Hepatocyte (in vitro differentiated cells): ENCODE data around the gene NPTX1.

Experiments
- EZH2 ChIP-seq: fragments of 200-600 bp; sonication (generic); IDR thresholded peaks from 2 replicates; pipeline ENCODE4 v1.6.1; 2016; ENCODE audit warnings: antibody characterized with exemption, mild to moderate bottlenecking, borderline replicate concordance
- TF ChIP-seq, protein P1 (sequence below): fragments of 200-600 bp; sonication (generic); IDR thresholded peaks from 2 replicates; pipeline ENCODE4 v1.5.1; 2016; ENCODE audit warnings: antibody characterized with exemption, mild to moderate bottlenecking; ENCODE audit not compliant: poor library complexity

DNA sequence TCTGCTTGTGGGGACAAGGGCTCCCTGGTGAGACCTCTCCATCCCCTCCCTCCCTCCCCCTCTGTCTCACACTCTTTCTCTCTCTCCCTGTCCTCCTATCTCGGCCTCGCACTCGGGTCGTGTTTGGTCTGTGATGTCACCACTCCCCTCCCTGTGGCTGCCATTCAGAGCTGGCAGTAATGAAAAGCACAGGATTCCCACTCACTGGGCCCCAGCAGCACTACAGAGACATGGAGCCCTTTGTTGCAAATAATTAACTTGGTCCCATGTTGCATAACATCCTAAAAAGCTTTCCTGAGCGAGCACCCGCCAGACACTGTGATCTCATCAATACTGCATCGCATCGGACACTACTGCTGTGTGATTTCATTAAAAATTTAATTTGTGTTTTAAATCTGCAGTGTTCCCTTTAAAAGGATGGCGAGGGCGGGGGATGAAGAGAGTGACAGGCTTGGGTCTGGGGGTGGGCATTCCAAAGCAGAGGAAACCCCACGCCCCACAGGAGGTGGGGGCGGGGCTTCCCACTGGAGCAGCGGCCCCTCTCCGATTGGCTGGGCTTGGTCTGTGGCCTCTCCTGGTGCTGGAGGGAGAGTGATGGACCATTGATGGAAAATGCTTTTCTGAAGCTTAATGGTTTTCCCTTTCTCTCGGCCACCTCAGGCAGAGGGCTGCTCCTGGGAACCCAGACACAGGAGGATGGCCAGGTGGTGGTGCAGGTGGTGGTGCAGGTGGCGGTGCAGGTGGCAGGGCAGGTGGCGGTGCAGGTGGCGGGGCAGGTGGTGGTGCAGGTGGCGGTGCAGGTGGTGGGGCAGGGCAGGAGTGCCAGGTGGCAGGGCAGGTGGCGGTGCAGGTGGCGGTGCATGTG lies 15.3 kb upstream of the NPTX1 start:
- TF ChIP-seq, protein P1, sequence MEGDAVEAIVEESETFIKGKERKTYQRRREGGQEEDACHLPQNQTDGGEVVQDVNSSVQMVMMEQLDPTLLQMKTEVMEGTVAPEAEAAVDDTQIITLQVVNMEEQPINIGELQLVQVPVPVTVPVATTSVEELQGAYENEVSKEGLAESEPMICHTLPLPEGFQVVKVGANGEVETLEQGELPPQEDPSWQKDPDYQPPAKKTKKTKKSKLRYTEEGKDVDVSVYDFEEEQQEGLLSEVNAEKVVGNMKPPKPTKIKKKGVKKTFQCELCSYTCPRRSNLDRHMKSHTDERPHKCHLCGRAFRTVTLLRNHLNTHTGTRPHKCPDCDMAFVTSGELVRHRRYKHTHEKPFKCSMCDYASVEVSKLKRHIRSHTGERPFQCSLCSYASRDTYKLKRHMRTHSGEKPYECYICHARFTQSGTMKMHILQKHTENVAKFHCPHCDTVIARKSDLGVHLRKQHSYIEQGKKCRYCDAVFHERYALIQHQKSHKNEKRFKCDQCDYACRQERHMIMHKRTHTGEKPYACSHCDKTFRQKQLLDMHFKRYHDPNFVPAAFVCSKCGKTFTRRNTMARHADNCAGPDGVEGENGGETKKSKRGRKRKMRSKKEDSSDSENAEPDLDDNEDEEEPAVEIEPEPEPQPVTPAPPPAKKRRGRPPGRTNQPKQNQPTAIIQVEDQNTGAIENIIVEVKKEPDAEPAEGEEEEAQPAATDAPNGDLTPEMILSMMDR = no peak
- no peak for TF ChIP-seq EZH2
